Measurements from ENCODE around the gene TOMM40L. TPM values are rescaled to one million over a fixed set of nuclear protein-coding genes. Genes with fewer than 3 reads are reported as not detected.

The TOMM40L gene
- total and polyA plus RNA-seq, 2 experiments from 2014 or later = 11.4 to 14.5 TPM

DNA sequence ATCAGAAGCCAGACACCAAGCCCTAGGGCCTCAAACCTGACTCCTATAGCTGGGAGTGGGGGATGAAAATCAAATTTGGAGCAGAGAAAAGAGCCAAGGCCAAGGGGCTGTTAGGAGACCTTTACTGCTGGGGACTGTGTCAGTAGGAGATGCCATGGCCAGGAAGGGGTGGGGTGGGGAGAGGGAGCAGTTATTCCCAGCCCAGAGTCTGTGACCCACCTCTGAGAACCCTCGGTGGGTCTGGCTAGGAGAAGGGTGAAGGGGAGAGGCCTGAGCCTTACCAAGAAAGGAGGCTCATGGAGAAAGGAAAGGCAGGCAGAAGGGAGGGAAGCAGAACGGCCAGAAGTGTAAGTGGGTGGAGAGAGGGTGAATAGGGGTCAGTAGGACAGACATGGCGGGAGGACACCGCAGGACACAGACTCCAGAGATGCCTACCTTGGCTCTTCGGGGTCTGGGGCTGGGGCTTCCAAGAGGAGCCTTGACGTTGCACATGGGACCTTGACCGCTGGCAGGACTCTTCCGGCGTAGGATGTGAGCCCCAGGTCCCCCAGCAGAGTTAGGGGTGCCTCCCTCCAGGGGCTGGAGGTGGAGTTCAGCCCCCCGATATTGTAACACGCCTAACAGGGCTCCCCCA is 28.2 kb upstream of the TOMM40L start:
- peaks cover 35% of the 10 kb centered on the region for H3K4me1 ChIP-seq (ENCODE audit: insufficient read depth)
- no peak overlapping the region for H3K4me3 ChIP-seq
- H3K4me2 ChIP-seq = peak overlapping the region; percentile 76
- H3K36me3 ChIP-seq (replicated peaks; ENCODE audit: insufficient read depth, low read depth) = no peaks in the 10 kb centered on the region
- no peaks in the 10 kb centered on the region for H3K9me3 ChIP-seq (ENCODE audit: low read depth)
- no peak for TF ChIP-seq EZH2phosphoT487 (IDR thresholded peaks at IDR 0.05; ENCODE audit: low read depth, severe bottlenecking, unreplicated experiment)
- TF ChIP-seq EZH2 (IDR thresholded peaks at IDR 0.05; ENCODE audit: borderline replicate concordance) = no peak
- TF ChIP-seq, protein P1, sequence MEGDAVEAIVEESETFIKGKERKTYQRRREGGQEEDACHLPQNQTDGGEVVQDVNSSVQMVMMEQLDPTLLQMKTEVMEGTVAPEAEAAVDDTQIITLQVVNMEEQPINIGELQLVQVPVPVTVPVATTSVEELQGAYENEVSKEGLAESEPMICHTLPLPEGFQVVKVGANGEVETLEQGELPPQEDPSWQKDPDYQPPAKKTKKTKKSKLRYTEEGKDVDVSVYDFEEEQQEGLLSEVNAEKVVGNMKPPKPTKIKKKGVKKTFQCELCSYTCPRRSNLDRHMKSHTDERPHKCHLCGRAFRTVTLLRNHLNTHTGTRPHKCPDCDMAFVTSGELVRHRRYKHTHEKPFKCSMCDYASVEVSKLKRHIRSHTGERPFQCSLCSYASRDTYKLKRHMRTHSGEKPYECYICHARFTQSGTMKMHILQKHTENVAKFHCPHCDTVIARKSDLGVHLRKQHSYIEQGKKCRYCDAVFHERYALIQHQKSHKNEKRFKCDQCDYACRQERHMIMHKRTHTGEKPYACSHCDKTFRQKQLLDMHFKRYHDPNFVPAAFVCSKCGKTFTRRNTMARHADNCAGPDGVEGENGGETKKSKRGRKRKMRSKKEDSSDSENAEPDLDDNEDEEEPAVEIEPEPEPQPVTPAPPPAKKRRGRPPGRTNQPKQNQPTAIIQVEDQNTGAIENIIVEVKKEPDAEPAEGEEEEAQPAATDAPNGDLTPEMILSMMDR (IDR thresholded peaks at IDR 0.05; ENCODE audit: poor library complexity) = no peak
- H3K27me3 ChIP-seq = no peaks in the 10 kb centered on the region
- H3K9me2 ChIP-seq (replicated peaks; ENCODE audit: insufficient read depth) = no peaks in the 10 kb centered on the region
- no peak for DNase-seq (ENCODE audit: low spot score)
- H3K27ac ChIP-seq = peak overlapping the region; percentile 96
- H4K20me1 ChIP-seq (ENCODE audit: insufficient read depth, poor library complexity, severe bottlenecking) = no peaks in the 10 kb centered on the region
- 76% methylated on average over 11 of the region's 11 CpGs for WGBS (ENCODE audit: low lambda C conversion rate, missing lambda C conversion rate)
- H2AFZ ChIP-seq = no peak overlapping the region
- H3K79me2 ChIP-seq = peaks cover 2% of the 10 kb centered on the region

DNA sequence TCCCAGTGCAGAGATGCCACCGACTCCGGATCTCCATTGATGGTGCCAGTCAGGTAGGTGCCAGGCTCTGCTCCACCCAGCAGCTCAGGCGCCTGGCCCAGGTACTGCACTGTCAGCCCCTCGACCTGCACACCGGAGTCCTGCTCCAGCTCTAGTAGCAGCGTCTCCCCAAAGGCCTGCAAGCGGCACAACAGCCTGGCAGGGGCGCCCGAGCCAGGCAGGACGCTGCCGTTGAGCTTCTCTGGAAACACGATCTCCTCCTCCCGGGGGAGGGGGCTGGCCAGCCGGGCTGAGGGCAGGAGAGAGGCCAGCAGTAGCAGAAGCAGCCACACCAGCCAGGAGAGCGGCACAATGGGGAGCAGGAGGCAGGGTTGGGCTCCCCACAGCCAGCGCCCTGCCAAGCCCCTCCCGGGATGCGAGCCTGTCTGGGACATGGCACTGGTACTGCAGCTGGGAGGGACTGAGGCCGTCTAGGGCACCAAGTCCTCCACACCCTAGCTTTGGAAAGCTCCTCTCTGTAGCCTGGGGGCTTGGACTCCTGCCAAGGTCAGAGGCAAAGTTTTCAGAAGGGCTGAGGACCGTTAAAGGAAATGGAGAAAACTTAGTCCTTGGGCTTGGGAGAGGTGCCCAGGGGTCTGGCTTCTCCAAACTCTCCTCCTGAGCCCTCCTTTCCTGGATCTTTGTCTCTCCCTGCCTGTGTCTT is 27.5 kb upstream of the TOMM40L start:
- no peaks in the 10 kb centered on the region for H3K27me3 ChIP-seq
- no peak overlapping the region for H3K4me3 ChIP-seq
- no peaks in the 10 kb centered on the region for H4K20me1 ChIP-seq (ENCODE audit: insufficient read depth, poor library complexity, severe bottlenecking)
- H3K9me2 ChIP-seq (replicated peaks; ENCODE audit: insufficient read depth) = no peaks in the 10 kb centered on the region
- TF ChIP-seq, protein P1 (IDR thresholded peaks at IDR 0.05; ENCODE audit: poor library complexity) = peak; percentile 25
- TF ChIP-seq EZH2 (IDR thresholded peaks at IDR 0.05; ENCODE audit: borderline replicate concordance) = no peak
- no peaks in the 10 kb centered on the region for H3K9me3 ChIP-seq (ENCODE audit: low read depth)
- H3K27ac ChIP-seq = peak overlapping the region; percentile 96
- DNase-seq (ENCODE audit: low spot score) = peak; percentile 68
- H2AFZ ChIP-seq = no peak overlapping the region
- no peaks in the 10 kb centered on the region for H3K36me3 ChIP-seq (replicated peaks; ENCODE audit: insufficient read depth, low read depth)
- H3K79me2 ChIP-seq = peaks cover 9% of the 10 kb centered on the region
- peak overlapping the region; percentile 76 for H3K4me2 ChIP-seq
- H3K4me1 ChIP-seq (ENCODE audit: insufficient read depth) = peaks cover 39% of the 10 kb centered on the region
- 27% methylated on average over 19 of the region's 20 CpGs for whole genome bisulfite sequencing (ENCODE audit: low lambda C conversion rate, missing lambda C conversion rate)

- peaks cover 15% of the 10 kb centered on the region for H3K79me2 ChIP-seq
- H3K4me3 ChIP-seq = no peak within 1 kb of the TSS
- WGBS (ENCODE audit: low lambda C conversion rate, missing lambda C conversion rate) = 67% methylated on average over 11 of the region's 11 CpGs
- H4K20me1 ChIP-seq (ENCODE audit: insufficient read depth, poor library complexity, severe bottlenecking) = no peaks in the 10 kb centered on the region
- DNase-seq (ENCODE audit: low spot score) = peak; percentile 65
- TF ChIP-seq EZH2 (IDR thresholded peaks at IDR 0.05; ENCODE audit: borderline replicate concordance) (no peak), EZH2phosphoT487 (IDR thresholded peaks at IDR 0.05; ENCODE audit: low read depth, severe bottlenecking, unreplicated experiment) (no peak)
- TF ChIP-seq, protein P1 (IDR thresholded peaks at IDR 0.05; ENCODE audit: poor library complexity) = no peak
- peaks cover 42% of the 10 kb centered on the region for H3K4me1 ChIP-seq (ENCODE audit: insufficient read depth)
- H3K27ac ChIP-seq = peak within 1 kb of the TSS; percentile 96
- H2AFZ ChIP-seq = no peak within 1 kb of the TSS
- H3K27me3 ChIP-seq = no peaks in the 10 kb centered on the region
- no peaks in the 10 kb centered on the region for H3K36me3 ChIP-seq (replicated peaks; ENCODE audit: insufficient read depth, low read depth)
- no peaks in the 10 kb centered on the region for H3K9me2 ChIP-seq (replicated peaks; ENCODE audit: insufficient read depth)
- H3K4me2 ChIP-seq = peak within 1 kb of the TSS; percentile 76
- no peaks in the 10 kb centered on the region for H3K9me3 ChIP-seq (ENCODE audit: low read depth)
Measured at GRCh38 chr1:161198897-161199431, 26.9 kb upstream of the TOMM40L start, which contains the start of gene ADAMTS4. Gene ADAMTS4, minus strand, starts transcription at chr1:161199054. Its CDS starts 427 bp downstream, at chr1:161198627.

Measured in hepatocyte (in vitro differentiated cells).